Measurements from ENCODE around the gene BAIAP2L2.
"Not testable (repeated sequence)": the region's sequence is repeated elsewhere in the genome, so short reads cannot be mapped to it uniquely, and the experiment has no call there.

The BAIAP2L2 gene

DNA sequence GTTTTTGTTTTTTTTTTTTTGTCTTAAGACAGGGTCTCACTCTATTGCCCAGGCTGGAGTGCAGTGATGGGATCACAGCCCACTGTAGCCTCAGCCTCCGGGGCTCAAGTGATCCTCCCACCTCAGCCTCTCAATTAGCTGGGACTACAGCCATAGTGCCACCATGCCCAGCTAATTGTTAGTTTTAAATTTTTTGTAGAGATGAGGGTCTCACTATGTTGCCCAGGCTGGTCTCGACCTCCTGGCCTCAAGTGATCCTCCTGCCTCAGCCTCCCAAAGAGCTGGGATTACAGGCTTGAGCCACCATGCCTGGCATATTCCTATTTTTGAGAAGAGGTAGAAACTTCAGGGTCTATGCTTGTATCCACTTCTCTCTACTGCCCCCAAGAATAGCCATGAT lies 8.3 kb upstream of the BAIAP2L2 start:
- H3K9ac ChIP-seq (ENCODE audit: low read depth in 1 of 2, low read length in 2 of 2); H3K9me3 ChIP-seq (ENCODE audit: control insufficient read depth in 2 of 2, low read length in 2 of 2); H3K27me3 ChIP-seq (ENCODE audit: control insufficient read depth in 2 of 2, insufficient read depth in 2 of 2, low read length in 2 of 2); H3K4me3 ChIP-seq (ENCODE audit: low read length in 2 of 2); H3K4me1 ChIP-seq (ENCODE audit: control insufficient read depth in 2 of 2, insufficient read depth in 2 of 2, low read length in 2 of 2); H3K36me3 ChIP-seq (ENCODE audit: control insufficient read depth in 2 of 2, insufficient read depth in 2 of 2, low read length in 2 of 2); H3K27ac ChIP-seq (ENCODE audit: low read depth in 2 of 2, low read length in 2 of 2): not testable (repeated sequence)

- no peak overlapping the region for H3K4me3 ChIP-seq (ENCODE audit: low read length in 2 of 2)
- no peak overlapping the region for H3K27ac ChIP-seq (ENCODE audit: low read depth in 2 of 2, low read length in 2 of 2)
- peaks cover 0 to 4% of the 10 kb centered on the region in 2 donors for H3K36me3 ChIP-seq (ENCODE audit: control insufficient read depth in 2 of 2, insufficient read depth in 2 of 2, low read length in 2 of 2)
- H3K9ac ChIP-seq (ENCODE audit: low read depth in 1 of 2, low read length in 2 of 2), result no peak overlapping the region
- no peaks in the 10 kb centered on the region for H3K27me3 ChIP-seq (ENCODE audit: control insufficient read depth in 2 of 2, insufficient read depth in 2 of 2, low read length in 2 of 2)
- H3K9me3 ChIP-seq (ENCODE audit: control insufficient read depth in 2 of 2, low read length in 2 of 2), result no peaks in the 10 kb centered on the region
- peaks cover 0 to 7% of the 10 kb centered on the region in 2 donors for H3K4me1 ChIP-seq (ENCODE audit: control insufficient read depth in 2 of 2, insufficient read depth in 2 of 2, low read length in 2 of 2)
Observed at GRCh38 chr22:38118182-38118581, 7.7 kb upstream of the BAIAP2L2 start.

DNA sequence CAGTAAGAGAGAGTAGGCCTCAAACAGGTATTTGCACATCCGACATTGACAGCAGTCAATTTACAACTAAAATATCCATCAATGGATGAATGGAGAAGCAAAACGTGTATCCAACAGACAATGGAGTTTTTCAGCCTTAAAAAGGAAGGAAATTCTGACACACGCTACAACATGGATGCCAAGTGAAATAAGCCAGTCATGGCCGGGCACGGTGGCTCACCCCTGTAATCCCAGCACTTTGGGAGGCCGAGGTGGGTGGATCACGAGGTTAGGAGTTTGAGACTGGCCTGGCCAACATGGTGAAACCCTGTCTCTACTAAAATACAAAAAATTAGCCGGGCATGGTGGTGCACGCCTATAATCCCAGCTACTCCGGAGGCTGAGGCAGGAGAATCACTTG lies 7.1 kb upstream of the BAIAP2L2 start:
- not testable (repeated sequence) for H3K4me3 ChIP-seq (ENCODE audit: low read length in 2 of 2); H3K27ac ChIP-seq (ENCODE audit: low read depth in 2 of 2, low read length in 2 of 2); H3K9ac ChIP-seq (ENCODE audit: low read depth in 1 of 2, low read length in 2 of 2); H3K9me3 ChIP-seq (ENCODE audit: control insufficient read depth in 2 of 2, low read length in 2 of 2); H3K27me3 ChIP-seq (ENCODE audit: control insufficient read depth in 2 of 2, insufficient read depth in 2 of 2, low read length in 2 of 2); H3K36me3 ChIP-seq (ENCODE audit: control insufficient read depth in 2 of 2, insufficient read depth in 2 of 2, low read length in 2 of 2)
- H3K4me1 ChIP-seq (ENCODE audit: control insufficient read depth in 2 of 2, insufficient read depth in 2 of 2, low read length in 2 of 2), result peaks cover 2 to 11% of the 10 kb centered on the region in 2 donors

GRCh38 chr22:38115423-38116205 lies 5.1 kb upstream of the BAIAP2L2 start:
- no peak overlapping the region for H3K9ac ChIP-seq (ENCODE audit: low read depth in 1 of 2, low read length in 2 of 2)

GRCh38 chr22:38114484-38115398 lies 4.3 kb upstream of the BAIAP2L2 start:
- Histone ChIP-seq H3K27me3 (ENCODE audit: control insufficient read depth in 2 of 2, insufficient read depth in 2 of 2, low read length in 2 of 2) (no peaks in the 10 kb centered on the region), H3K4me3 (ENCODE audit: low read length in 2 of 2) (no peak overlapping the region), H3K4me1 (ENCODE audit: control insufficient read depth in 2 of 2, insufficient read depth in 2 of 2, low read length in 2 of 2) (peaks cover 17 to 29% of the 10 kb centered on the region in 2 donors), H3K9me3 (ENCODE audit: control insufficient read depth in 2 of 2, low read length in 2 of 2) (no peaks in the 10 kb centered on the region), H3K27ac (ENCODE audit: low read depth in 2 of 2, low read length in 2 of 2) (no peak overlapping the region), H3K9ac (ENCODE audit: low read depth in 1 of 2, low read length in 2 of 2) (no peak overlapping the region), H3K36me3 (ENCODE audit: control insufficient read depth in 2 of 2, insufficient read depth in 2 of 2, low read length in 2 of 2) (peaks cover 0 to 4% of the 10 kb centered on the region in 2 donors)

More at GRCh38 chr22:38115423-38116205, 5.1 kb upstream of the BAIAP2L2 start:
- Histone ChIP-seq H3K36me3 (ENCODE audit: control insufficient read depth in 2 of 2, insufficient read depth in 2 of 2, low read length in 2 of 2) (peaks cover 0 to 4% of the 10 kb centered on the region in 2 donors), H3K27me3 (ENCODE audit: control insufficient read depth in 2 of 2, insufficient read depth in 2 of 2, low read length in 2 of 2) (no peaks in the 10 kb centered on the region), H3K4me3 (ENCODE audit: low read length in 2 of 2) (no peak overlapping the region), H3K9me3 (ENCODE audit: control insufficient read depth in 2 of 2, low read length in 2 of 2) (no peaks in the 10 kb centered on the region), H3K4me1 (ENCODE audit: control insufficient read depth in 2 of 2, insufficient read depth in 2 of 2, low read length in 2 of 2) (peaks cover 17 to 29% of the 10 kb centered on the region in 2 donors), H3K27ac (ENCODE audit: low read depth in 2 of 2, low read length in 2 of 2) (no peak overlapping the region)

GRCh38 chr22:38112381-38112780 lies 1.9 kb upstream of the BAIAP2L2 start:
- H3K4me3 ChIP-seq (ENCODE audit: low read length in 2 of 2), result peak overlapping the region; percentile 15 to 73
- no peaks in the 10 kb centered on the region for H3K9me3 ChIP-seq (ENCODE audit: control insufficient read depth in 2 of 2, low read length in 2 of 2)
- no peaks in the 10 kb centered on the region for H3K27me3 ChIP-seq (ENCODE audit: control insufficient read depth in 2 of 2, insufficient read depth in 2 of 2, low read length in 2 of 2)
- peaks cover 4 to 9% of the 10 kb centered on the region in 2 donors for H3K36me3 ChIP-seq (ENCODE audit: control insufficient read depth in 2 of 2, insufficient read depth in 2 of 2, low read length in 2 of 2)
- H3K9ac ChIP-seq (ENCODE audit: low read depth in 1 of 2, low read length in 2 of 2), result peak overlapping the region; percentile 49 to 96
- peaks cover 36 to 51% of the 10 kb centered on the region in 2 donors for H3K4me1 ChIP-seq (ENCODE audit: control insufficient read depth in 2 of 2, insufficient read depth in 2 of 2, low read length in 2 of 2)
- H3K27ac ChIP-seq (ENCODE audit: low read depth in 2 of 2, low read length in 2 of 2), result peak overlapping the region; percentile 98 to 99

GRCh38 chr22:38111925-38112355 lies 1.5 kb upstream of the BAIAP2L2 start:
- no peaks in the 10 kb centered on the region for H3K27me3 ChIP-seq (ENCODE audit: control insufficient read depth in 2 of 2, insufficient read depth in 2 of 2, low read length in 2 of 2)
- H3K9ac ChIP-seq (ENCODE audit: low read depth in 1 of 2, low read length in 2 of 2), result peak overlapping the region; percentile 49 to 96
- H3K4me3 ChIP-seq (ENCODE audit: low read length in 2 of 2), result peak overlapping the region; percentile 15 to 73
- H3K36me3 ChIP-seq (ENCODE audit: control insufficient read depth in 2 of 2, insufficient read depth in 2 of 2, low read length in 2 of 2), result peaks cover 9 to 12% of the 10 kb centered on the region in 2 donors
- peaks cover 39 to 55% of the 10 kb centered on the region in 2 donors for H3K4me1 ChIP-seq (ENCODE audit: control insufficient read depth in 2 of 2, insufficient read depth in 2 of 2, low read length in 2 of 2)
- H3K9me3 ChIP-seq (ENCODE audit: control insufficient read depth in 2 of 2, low read length in 2 of 2), result no peaks in the 10 kb centered on the region
- peak overlapping the region; percentile 98 to 99 for H3K27ac ChIP-seq (ENCODE audit: low read depth in 2 of 2, low read length in 2 of 2)

DNA sequence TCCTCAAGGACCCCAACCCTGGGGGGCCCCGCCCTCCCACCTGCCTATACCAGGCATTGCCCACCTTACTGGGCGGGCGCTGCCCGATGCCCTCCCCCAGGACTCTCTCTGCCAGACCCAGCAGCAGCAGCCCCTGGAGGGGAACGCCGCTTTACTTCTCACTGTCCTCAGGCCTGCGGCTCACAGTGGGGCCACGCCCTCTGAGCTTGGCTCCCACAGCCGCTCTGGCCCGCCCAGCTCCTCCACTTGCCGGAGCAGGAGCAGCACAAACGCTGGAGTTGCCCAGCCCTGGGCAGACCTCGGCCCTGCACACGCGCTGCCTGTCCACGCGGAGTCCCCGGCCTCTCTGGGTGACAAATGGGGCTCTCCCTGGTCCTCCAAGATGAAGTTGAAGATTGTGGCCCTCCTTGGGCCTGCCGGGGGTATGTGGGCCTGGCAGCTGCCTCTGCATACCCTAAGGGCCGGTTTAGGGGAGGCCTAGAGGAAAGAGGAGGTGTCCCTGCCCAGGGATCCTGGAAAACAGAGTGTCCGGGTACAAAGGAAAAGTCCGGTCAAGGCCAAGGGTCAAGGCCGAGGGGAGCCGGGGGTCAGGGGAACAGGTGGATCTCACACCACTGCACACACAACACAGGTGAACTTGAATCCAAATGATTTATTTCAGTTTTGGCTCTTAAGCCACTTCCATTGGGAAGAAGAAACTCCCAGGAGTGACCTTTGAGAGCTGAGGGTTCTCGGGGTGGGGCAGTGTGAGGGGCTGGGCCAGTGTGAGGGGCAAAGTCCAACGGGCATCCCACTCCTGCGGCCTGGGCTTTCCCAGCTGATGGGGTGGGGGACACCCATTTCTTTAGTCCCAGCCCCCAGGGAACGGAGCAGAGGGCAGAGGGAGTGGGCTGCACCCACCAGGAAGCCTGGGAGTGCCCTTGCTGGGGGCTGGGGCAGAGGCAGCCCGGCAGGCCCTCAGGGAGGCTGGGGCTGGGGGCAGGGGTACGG lies 674 bp upstream of the BAIAP2L2 start:
- Histone ChIP-seq H3K4me3 (ENCODE audit: low read length in 2 of 2) (peak overlapping the region; percentile 73 to 82), H3K27ac (ENCODE audit: low read depth in 2 of 2, low read length in 2 of 2) (peak overlapping the region; percentile 98 to 99), H3K36me3 (ENCODE audit: control insufficient read depth in 2 of 2, insufficient read depth in 2 of 2, low read length in 2 of 2) (peaks cover 12 to 15% of the 10 kb centered on the region in 2 donors), H3K4me1 (ENCODE audit: control insufficient read depth in 2 of 2, insufficient read depth in 2 of 2, low read length in 2 of 2) (peaks cover 39 to 56% of the 10 kb centered on the region in 2 donors), H3K27me3 (ENCODE audit: control insufficient read depth in 2 of 2, insufficient read depth in 2 of 2, low read length in 2 of 2) (no peaks in the 10 kb centered on the region), H3K9me3 (ENCODE audit: control insufficient read depth in 2 of 2, low read length in 2 of 2) (no peaks in the 10 kb centered on the region), H3K9ac (ENCODE audit: low read depth in 1 of 2, low read length in 2 of 2) (peak overlapping the region; percentile 70 to 96)

DNA sequence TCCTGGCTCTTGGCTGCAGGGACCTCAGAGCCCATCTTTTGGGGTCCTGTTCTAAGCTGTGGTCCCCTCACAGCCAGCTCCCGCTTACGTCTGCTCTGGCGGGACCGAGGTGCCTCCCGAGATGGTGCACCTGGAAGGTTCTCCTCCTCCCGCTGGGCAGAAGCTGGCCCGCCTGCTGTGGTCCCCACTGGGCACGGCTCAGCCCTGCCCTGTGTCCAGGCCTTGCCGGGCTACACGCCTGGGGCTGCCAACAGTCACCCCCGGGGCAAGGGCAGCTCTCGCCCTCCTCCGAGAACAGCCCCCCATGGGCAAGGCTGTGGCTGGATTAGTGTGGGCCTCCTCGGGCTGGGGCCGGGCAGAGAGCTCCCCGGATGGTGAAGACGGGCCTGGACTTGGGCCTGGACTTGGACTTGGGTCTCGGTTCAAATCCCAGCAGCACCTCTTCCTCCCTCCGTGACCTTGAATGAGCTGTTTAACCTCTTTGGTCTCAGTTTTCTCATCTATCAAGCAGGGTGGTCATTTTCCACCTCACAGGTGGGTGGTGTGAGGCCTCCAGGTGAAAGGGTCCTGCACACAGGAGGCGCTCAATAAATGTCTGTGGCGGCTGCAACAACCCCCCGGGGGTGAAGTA lies 998 bp downstream of the BAIAP2L2 start:
- Histone ChIP-seq H3K27me3 (ENCODE audit: control insufficient read depth in 2 of 2, insufficient read depth in 2 of 2, low read length in 2 of 2) (no peaks in the 10 kb centered on the region), H3K9ac (ENCODE audit: low read depth in 1 of 2, low read length in 2 of 2) (peak overlapping the region in 1 of 2 donors; percentile 96), H3K27ac (ENCODE audit: low read depth in 2 of 2, low read length in 2 of 2) (peak overlapping the region; percentile 98 to 99), H3K4me3 (ENCODE audit: low read length in 2 of 2) (peak overlapping the region in 1 of 2 donors; percentile 82), H3K4me1 (ENCODE audit: control insufficient read depth in 2 of 2, insufficient read depth in 2 of 2, low read length in 2 of 2) (peaks cover 39 to 54% of the 10 kb centered on the region in 2 donors), H3K9me3 (ENCODE audit: control insufficient read depth in 2 of 2, low read length in 2 of 2) (no peaks in the 10 kb centered on the region), H3K36me3 (ENCODE audit: control insufficient read depth in 2 of 2, insufficient read depth in 2 of 2, low read length in 2 of 2) (peaks cover 11 to 20% of the 10 kb centered on the region in 2 donors)
